NCI-H2196 (cell line): ENCODE data around the gene TXNL4B.
"Not testable (repeated sequence)": the region's sequence is repeated elsewhere in the genome, so short reads cannot be mapped to it uniquely, and the experiment has no call there.

Source experiments
- DNase-seq: peaks from one replicate; lab custom pipeline; 2025; ENCODE audit not compliant: unreplicated experiment; lab: John Stamatoyannopoulos, UW

TXNL4B gene

GRCh38 chr16:72076991-72077706 lies 16.3 kb downstream of the TXNL4B start:
- not testable (repeated sequence) for DNase-seq

GRCh38 chr16:72075067-72075466 lies 18.4 kb downstream of the TXNL4B start:
- not testable (repeated sequence) for DNase-seq

GRCh38 chr16:72073560-72074230 lies 19.7 kb downstream of the TXNL4B start:
- no peak for DNase-seq

- DNase-seq, result no peak
Observed at GRCh38 chr16:72072514-72073342, 20.7 kb downstream of the TXNL4B start.

GRCh38 chr16:72068930-72069329 lies 24.5 kb downstream of the TXNL4B start:
- no peak for DNase-seq

- DNase-seq, result peak; percentile 3
Observed at GRCh38 chr16:72066747-72067146, 26.7 kb downstream of the TXNL4B start.

- no peak for DNase-seq
Observed at GRCh38 chr16:72064361-72064894, 29.0 kb downstream of the TXNL4B start.

- no peak for DNase-seq
Observed at GRCh38 chr16:72061564-72061963, 31.9 kb downstream of the TXNL4B start.

GRCh38 chr16:72060405-72060804 lies 33.0 kb downstream of the TXNL4B start:
- DNase-seq, result no peak

- DNase-seq, result not testable (repeated sequence)
Observed at GRCh38 chr16:72059060-72059459, 34.4 kb downstream of the TXNL4B start.

GRCh38 chr16:72057313-72057712 lies 36.1 kb downstream of the TXNL4B start:
- DNase-seq, result not testable (repeated sequence)

GRCh38 chr16:72055911-72056310 lies 37.5 kb downstream of the TXNL4B start:
- no peak for DNase-seq

- DNase-seq, result not testable (repeated sequence)
Observed at GRCh38 chr16:72054254-72054847, 39.1 kb downstream of the TXNL4B start, which contains the start of gene HP. Gene HP (plus strand): TSS chr16:72054505. CDS start chr16:72054653, 148 bp downstream.

- no peak for DNase-seq
Observed at GRCh38 chr16:72051818-72052217, 41.6 kb downstream of the TXNL4B start.

GRCh38 chr16:72050769-72051464 lies 42.5 kb downstream of the TXNL4B start:
- DNase-seq, result no peak

GRCh38 chr16:72049110-72049509 lies 44.3 kb downstream of the TXNL4B start:
- DNase-seq, result no peak

- no peak for DNase-seq
Observed at GRCh38 chr16:72044825-72045359, 48.5 kb downstream of the TXNL4B start.

- DNase-seq, result no peak
Observed at GRCh38 chr16:72044296-72044695, 49.1 kb downstream of the TXNL4B start.

GRCh38 chr16:72043539-72043938 lies 49.9 kb downstream of the TXNL4B start:
- no peak for DNase-seq

- DNase-seq, result no peak
Observed at GRCh38 chr16:72043058-72043457, 50.4 kb downstream of the TXNL4B start.
